ENCODE results near the gene ZNF608. TPM values are rescaled to one million over a fixed set of nuclear protein-coding genes. Genes with fewer than 3 reads are reported as not detected.

ZNF608 gene
- polyA plus RNA-seq, 3 donors = 60.7 to 80.8 (median 71.9) TPM

GRCh38 chr5:124764585-124764984, 18.1 kb upstream of the ZNF608 start:
- DNase-seq = no peak

DNA sequence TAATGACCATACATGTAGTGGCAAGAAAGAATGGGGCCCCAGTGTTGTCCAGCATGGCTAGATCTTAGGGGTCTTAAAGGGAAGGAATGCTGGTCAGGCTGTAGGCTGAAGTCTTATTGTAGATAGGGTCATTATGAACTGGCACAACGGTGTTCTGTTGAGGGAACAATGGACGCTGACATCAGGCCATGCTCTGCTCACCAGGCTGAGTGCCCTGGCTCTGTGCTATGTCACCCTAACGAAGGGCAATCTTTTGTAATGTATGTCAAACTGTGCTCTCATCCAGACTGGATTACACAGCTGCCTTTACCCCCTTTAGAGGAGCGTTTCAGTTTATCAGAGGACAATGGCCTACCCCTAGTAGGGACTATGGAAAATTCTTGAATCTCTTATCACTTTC, 14.6 kb upstream of the ZNF608 start:
- no peak for DNase-seq

GRCh38 chr5:124760608-124761007, 14.2 kb upstream of the ZNF608 start:
- DNase-seq = no peak

DNA sequence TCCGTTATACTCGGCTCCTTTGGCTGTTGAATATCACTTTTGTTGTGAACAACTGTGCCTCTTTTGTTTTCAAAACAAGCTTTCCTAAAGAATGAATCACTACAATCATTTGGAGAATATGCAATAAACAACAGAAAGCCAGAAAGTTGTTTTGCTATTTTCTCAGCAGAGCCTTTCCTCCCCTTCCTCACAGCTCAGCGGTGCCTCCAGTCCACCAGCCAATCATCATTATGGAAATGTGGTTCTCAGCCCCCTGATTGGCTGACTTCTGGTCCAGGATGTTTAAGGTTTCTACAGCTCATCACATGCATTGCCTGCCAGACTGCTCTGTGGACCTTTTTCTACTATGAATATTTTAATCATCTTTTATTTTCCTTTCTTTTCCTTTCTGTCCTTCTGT, 9.1 kb upstream of the ZNF608 start:
- no peak for DNase-seq

GRCh38 chr5:124755041-124755440, 8.6 kb upstream of the ZNF608 start:
- DNase-seq = no peak

GRCh38 chr5:124754206-124754927, 7.9 kb upstream of the ZNF608 start:
- DNase-seq = no peak

GRCh38 chr5:124752854-124753720, 6.6 kb upstream of the ZNF608 start:
- DNase-seq = no peak

DNA sequence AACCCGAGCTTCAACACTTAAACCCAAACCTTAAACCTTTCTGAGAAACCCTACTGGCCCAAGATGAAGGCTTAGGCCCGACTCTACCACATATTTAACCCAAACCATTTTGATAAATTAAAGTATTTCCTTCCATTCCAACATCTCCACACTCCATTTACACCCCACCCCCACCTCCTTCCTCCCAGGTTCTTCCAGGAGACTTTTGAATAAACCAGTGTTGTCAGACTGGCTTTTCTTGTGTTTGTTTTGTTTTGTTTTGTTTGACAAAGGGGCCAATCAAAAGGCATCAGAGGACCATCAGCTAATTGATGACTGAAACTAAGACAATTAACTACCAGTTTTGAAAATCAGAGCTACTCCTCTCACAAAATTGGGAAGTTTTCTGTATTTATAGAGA, 4.6 kb upstream of the ZNF608 start:
- DNase-seq = no peak

- DNase-seq = peak; percentile 97
Observed at GRCh38 chr5:124748687-124749594, 2.5 kb upstream of the ZNF608 start.

DNA sequence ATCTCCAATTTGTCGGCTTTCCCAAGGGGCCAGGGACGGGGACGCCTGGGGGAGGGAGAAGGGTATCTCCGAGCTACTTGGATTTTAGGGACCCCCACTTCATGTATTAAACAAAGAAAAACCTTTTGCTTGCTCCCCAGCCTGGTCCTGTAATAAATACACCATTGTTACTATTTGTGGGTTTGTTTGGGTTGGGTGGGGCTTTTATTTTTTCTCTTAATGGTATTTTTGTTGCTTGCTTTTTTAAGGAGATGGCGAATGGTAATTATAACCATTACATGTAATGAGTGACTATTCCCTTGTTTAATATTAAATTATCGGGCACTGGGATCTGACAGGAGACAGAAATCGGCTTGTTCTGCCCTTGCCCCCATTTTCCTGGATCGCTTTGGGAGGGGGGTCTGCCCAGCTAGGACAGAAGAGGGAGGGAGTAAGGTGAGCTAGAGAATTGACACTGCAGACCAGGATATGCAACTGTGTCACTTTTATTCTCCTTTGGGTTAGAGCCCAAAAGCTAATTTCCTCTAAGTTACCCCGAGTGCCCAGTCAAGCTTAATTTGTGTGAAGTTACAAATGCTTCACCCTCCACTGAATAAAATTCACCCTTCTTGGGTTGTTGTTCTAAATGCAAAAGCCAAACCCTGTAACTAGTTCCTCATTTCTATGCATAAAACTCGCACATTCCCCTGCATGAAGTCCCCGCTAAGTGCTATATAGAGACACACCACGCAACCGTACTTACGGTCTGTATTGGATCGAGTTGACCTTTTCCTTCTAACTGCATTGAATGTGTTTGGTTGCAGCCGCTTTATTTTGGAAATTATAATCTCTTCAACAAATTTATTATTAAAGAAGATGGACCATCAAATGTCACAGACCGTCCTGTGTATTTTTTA, 1.6 kb upstream of the ZNF608 start:
- DNase-seq = no peak

DNA sequence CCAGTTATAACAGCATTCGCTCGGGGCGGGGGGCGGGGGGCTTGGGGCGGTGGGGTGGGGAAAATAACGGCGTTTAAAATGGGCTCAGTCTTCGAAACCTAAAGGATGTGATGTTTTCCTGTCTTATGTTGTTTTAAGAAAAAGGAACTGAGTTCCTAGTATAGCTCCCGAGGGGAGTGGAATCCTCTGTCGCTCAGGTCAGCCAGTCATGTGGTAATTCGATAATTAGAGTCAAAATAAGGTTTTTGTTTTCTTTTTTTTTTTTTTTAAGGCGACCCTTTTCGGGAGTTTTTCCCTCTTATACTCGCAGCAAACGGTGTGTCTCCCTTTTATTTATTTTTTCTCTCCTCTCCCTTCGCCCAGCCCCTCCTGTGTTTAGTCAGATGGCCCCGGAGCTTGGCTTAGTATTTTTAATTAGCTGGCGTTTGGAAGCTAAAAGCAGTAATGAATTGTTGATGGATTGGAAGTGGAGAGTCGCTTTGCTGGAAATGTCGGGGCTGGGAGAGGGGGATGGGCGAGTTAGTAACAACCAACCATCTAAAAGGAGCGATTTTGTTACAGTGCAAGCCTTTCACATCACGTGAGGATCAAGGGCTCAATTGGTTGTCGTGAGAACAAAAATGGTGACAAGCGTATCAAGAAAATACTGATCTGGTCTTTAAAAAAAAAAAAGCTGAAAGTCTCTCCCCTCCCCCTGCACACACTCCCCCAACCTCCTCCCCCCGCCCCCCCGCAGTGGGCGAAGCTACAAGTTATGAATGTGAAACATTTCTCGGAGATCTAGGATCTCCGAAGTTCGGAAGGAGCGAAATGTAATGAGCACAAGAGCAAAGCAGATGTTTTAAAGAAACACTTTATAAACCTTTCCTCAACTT, 714 bp upstream of the ZNF608 start:
- peak; percentile 97 for DNase-seq

- no peak for DNase-seq
Observed at GRCh38 chr5:124745007-124745927, 1.2 kb downstream of the ZNF608 start.

DNA sequence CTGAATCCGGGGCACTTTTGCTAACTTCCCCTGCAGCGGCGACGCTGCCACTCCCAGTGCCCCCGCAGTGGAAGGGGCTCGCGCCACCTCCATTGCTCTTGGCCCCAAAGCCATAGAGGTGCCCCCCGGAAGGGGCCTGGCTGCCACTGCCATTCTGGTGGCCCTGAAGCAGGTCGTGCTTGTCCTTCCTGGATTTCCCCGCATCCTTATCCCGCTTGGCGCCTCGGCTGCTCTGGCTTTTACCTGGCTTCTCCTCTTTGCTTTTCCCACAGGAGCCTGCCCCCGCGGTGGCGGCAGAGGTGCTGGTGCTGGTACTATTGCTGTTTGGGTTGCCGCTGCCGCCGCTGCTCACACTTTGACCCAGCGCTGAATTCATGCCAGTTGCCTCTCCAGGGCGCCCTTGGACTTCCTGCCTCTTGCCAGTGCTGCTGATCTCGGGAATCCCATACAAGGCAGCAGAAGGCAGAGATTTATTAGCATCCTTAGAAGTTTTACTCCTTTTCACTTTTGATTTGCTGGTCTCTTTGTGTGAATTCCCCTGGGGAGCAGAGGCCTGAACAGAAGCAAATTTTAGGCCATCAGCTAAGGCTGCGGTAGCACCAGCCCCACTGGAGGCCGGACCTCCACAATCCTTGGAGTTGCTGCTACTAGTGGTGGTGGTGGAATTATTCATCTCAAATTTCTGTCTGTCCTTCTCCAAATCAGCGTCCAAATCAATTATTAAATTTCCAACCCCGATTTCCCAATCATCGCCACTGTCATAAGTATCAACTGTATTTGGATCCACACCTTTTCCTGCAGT, 2.1 kb downstream of the ZNF608 start:
- DNase-seq = no peak

DNA sequence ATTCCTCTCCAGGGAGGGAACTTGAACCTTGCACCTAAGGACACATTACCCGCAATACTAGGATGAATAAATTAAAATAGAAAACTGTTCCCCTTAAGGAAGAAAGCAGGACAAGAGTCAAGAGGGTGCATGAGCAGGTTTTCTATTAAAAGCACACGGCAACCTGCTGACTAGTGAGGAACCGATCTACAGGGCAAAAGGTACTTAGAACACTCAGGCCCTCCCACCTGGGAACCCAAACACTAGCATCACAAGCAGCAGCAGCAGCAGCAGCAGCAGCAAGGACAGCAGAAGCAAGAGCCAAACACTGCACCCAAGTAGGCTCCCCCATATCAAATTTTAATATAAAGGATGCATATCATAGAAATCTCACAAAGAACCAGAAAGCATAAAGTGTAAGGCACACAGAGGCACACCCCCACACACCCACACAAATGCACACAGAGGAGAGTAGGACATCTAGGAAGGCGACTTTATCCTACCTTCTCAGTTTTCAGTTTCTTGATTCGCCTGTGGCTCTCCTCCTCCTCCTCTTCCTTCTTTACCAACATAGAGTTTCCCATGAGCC, 2.8 kb downstream of the ZNF608 start:
- no peak for DNase-seq

- DNase-seq = no peak
Observed at GRCh38 chr5:124742983-124743601, 3.3 kb downstream of the ZNF608 start.

DNA sequence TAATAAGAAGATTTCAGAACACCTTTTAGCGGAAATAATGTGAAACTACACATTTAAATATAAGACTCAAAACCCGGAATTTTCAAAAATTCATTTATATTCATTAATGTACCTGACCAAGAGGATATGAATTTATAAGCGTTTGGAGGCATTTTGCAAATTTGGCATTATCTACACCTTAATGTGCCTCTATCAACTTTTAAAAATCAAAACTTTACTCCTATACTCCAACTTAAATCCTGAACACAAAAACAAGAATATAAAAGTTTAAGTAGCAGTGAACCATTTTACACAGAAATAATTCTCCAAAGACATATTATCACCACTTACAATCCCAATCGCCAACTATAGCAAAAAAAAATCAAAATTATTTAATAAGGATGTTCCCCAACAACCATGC, 3.9 kb downstream of the ZNF608 start:
- no peak for DNase-seq

Data from renal pelvis (tissue), 4 donors.